ENCODE measurements around the gene PDLIM7.

Gene PDLIM7

GRCh38 chr5:177472460-177473442, 24.7 kb downstream of the PDLIM7 start:
- DNase-seq (ENCODE audit: low read depth) = no peak

- no peak for DNase-seq (ENCODE audit: low read depth)
These were observed 25.6 kb downstream of the PDLIM7 start for GRCh38 chr5:177471610-177472356.

GRCh38 chr5:177470759-177471536, 26.5 kb downstream of the PDLIM7 start:
- DNase-seq (ENCODE audit: low read depth) = no peak

- no peak for DNase-seq (ENCODE audit: low read depth)
These were observed 27.5 kb downstream of the PDLIM7 start for GRCh38 chr5:177469750-177470525.

GRCh38 chr5:177468685-177469628, 28.4 kb downstream of the PDLIM7 start:
- no peak for DNase-seq (ENCODE audit: low read depth)

GRCh38 chr5:177468329-177468684, 29.1 kb downstream of the PDLIM7 start:
- DNase-seq (ENCODE audit: low read depth) = no peak

GRCh38 chr5:177467436-177467835, 30.0 kb downstream of the PDLIM7 start:
- no peak for DNase-seq (ENCODE audit: low read depth)

GRCh38 chr5:177466861-177467260, 30.5 kb downstream of the PDLIM7 start:
- no peak for DNase-seq (ENCODE audit: low read depth)

GRCh38 chr5:177465044-177465443, 32.4 kb downstream of the PDLIM7 start:
- DNase-seq (ENCODE audit: low read depth) = no peak

- DNase-seq (ENCODE audit: low read depth) = no peak
These were observed 35.3 kb downstream of the PDLIM7 start for GRCh38 chr5:177462021-177462670.

GRCh38 chr5:177459819-177460628, 37.4 kb downstream of the PDLIM7 start:
- no peak for DNase-seq (ENCODE audit: low read depth)

GRCh38 chr5:177459357-177459756, 38.0 kb downstream of the PDLIM7 start:
- no peak for DNase-seq (ENCODE audit: low read depth)

- DNase-seq (ENCODE audit: low read depth) = no peak
These were observed 38.5 kb downstream of the PDLIM7 start for GRCh38 chr5:177458912-177459350.

GRCh38 chr5:177457852-177458681, 39.3 kb downstream of the PDLIM7 start:
- DNase-seq (ENCODE audit: low read depth) = no peak

GRCh38 chr5:177456976-177457851, 40.2 kb downstream of the PDLIM7 start:
- DNase-seq (ENCODE audit: low read depth) = no peak

GRCh38 chr5:177456591-177456964, 40.8 kb downstream of the PDLIM7 start:
- no peak for DNase-seq (ENCODE audit: low read depth)

Data from stimulated activated CD8-positive, alpha-beta memory T cell treated with anti-CD3 and anti-CD28 coated beads, Interleukin-15, amount 100 ng/mL, for 1 hour (primary cell).